HG02759 (cell line): ENCODE measurements around the gene DTNBP1.

Experiments used
- ATAC-seq: cut with Tn5 transposase; IDR thresholded peaks from one replicate; pipeline ENCODE4 v1.9.1; 2021; ENCODE audit warnings: mild to moderate bottlenecking, moderate library complexity; ENCODE audit not compliant: unreplicated experiment

DTNBP1 gene, protein sequence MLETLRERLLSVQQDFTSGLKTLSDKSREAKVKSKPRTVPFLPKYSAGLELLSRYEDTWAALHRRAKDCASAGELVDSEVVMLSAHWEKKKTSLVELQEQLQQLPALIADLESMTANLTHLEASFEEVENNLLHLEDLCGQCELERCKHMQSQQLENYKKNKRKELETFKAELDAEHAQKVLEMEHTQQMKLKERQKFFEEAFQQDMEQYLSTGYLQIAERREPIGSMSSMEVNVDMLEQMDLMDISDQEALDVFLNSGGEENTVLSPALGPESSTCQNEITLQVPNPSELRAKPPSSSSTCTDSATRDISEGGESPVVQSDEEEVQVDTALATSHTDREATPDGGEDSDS

GRCh38 chr6:15662326-15663129 is at the start of gene DTNBP1:
Gene DTNBP1, minus strand, starts transcription at chr6:15663028. Its CDS starts 159 bp downstream, at chr6:15662869.
- ATAC-seq, result peak; percentile 66

GRCh38 chr6:15709651-15710269 is 46.9 kb upstream of the DTNBP1 start:
- no peak for ATAC-seq

DNA sequence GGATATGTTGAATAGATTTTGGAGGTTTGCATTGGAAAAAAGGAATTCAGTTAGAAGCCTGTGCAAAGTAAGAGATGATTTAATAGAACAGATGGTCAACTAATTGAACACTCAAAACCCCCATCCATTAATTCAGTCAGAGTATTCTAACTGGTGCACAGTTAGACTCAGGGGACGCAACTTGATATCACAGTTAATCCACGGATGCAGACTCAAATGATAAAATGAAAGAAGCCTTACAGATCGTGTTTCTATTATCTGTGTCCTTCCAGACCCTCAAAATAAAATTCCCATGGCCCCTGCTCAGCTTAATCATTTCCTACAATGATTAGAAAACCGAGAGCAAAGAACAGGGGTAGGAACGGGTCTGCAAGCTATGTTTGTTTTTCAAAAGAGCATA is 45.4 kb upstream of the DTNBP1 start:
- ATAC-seq, result no peak

GRCh38 chr6:15705981-15706380 is 43.2 kb upstream of the DTNBP1 start:
- ATAC-seq, result no peak

DNA sequence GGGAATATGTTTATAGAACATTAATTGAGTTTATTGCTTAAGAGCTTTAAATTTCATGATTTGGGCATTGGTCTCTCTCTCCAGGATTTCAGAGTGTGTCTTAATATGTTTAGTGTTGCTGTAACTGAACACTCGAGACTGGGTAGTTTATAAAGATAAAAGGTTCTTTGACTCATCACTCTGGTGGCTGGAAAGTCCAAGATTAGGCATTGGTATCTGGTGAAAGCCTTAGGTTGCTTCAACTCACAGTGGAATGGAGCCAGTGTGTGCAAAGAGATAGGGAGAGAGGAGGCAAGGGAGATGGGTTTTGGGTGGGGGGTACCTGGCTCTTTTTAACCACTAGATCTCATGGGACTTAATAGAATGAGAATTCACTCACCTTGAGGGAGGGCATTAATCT is 35.6 kb upstream of the DTNBP1 start:
- ATAC-seq, result no peak

DNA sequence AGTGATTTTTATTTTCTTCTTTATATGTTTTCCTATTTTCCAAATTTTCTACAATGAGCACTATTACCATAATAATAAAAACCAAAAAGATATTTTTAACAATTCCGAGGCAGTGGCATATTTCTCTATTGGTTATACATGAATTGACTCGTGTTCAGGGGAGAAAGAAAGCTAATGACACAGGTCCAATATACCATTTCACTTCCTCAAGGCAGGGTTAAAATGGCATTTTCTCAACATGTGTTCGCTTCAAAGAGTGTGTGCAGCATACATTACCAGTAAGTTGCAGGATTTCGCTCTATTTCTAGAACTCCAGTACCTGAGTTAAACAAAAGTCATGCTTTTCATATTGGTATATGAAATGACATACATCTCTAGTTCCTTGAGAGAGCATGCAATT is 35.1 kb upstream of the DTNBP1 start:
- ATAC-seq, result no peak

DNA sequence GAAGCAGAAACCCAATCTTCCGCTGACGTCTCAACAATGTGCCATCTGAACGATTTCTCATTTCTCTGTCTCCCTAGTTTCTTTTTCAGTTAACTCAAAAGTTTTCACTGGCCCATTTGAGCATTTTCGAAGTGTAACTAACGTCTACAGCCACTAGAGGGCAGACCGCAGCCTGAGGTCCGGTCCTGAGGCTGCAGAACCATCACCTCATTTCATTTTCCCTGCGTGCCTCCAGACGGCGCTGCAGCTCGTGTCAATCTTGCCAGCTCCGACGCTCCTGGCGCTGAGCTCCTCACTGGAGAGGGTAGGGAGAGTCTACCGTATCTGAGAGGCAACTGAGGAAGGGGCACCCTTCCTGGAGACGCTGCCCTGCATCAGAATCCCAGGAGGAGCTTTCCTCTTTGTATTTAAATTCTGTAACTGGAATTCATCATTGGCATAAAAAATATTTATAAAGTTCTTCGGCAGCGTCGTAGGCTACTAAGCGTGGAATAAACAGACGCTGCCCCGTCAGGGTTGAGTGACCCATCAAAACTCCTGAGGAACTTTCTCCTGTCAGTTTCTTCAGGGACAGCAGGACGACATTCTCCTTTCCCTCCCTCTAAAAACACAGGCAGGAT is 28.5 kb upstream of the DTNBP1 start:
- ATAC-seq, result peak; percentile 97

GRCh38 chr6:15690510-15690909 is 27.7 kb upstream of the DTNBP1 start:
- no peak for ATAC-seq

GRCh38 chr6:15689586-15690482 is 27.0 kb upstream of the DTNBP1 start:
- no peak for ATAC-seq

DNA sequence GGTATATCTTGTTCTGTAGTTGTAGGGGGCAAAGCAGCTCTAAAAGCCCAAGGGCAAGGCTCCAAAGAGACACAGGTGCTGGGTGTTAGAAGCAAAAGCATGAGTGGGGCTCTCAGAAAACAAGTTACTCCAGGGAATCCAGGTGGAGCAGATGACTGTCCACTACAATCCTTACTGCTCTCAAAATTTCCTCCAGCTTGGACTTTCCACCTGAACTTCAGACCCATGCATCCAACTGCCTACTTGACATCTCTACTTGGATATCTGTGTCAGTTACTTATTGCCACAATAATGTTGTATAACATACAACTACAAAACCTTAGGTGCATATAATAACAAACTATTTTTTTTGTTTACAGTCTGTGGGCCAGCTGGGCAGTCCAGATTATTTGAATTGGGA is 22.8 kb upstream of the DTNBP1 start:
- ATAC-seq, result no peak

DNA sequence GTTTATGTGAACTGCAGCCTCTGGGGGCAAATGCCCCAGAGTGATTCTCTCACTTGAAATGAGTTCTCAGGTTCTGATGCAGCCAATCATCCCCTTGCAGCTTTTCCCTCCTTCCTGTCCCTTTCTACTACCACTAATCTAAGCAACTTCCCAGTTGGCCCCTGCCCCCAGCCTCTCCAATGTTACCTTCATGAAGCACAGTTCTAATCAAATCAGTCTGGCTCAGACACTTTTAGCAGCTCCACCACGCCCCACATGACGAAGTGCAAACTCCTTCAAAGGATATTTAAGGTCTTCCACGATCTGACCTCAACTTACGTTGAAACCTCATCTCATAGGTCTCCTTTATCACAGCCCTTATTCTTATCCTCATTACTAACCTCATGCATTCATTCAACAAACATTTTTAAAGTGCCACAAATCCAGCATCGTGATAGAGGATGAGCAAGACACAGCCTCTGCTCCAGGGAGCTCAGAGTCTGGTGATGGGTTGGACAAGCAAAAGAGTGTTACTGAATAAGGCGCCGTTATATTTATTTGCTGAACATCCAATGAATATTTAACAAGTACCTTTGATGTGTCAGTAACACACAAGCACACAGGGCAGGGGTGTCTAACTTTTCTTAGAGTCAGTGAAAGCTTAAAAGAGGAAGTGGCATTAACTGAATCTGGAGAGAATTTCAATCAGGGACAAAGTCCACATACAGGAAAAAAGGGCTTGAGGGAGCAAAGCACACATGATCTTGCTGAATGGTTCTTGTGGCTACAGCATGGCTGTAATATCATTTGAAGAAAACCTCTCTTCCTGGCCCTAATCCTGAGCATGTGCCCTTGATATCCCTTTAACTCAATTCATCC is 20.4 kb upstream of the DTNBP1 start:
- peak; percentile 68 for ATAC-seq

- no peak for ATAC-seq
Observed at GRCh38 chr6:15681946-15682345, 19.1 kb upstream of the DTNBP1 start.

- no peak for ATAC-seq
Observed at GRCh38 chr6:15678514-15678913, 15.7 kb upstream of the DTNBP1 start.

GRCh38 chr6:15677822-15678221 is 15.0 kb upstream of the DTNBP1 start:
- no peak for ATAC-seq

GRCh38 chr6:15675536-15676220 is 12.8 kb upstream of the DTNBP1 start:
- ATAC-seq, result no peak

DNA sequence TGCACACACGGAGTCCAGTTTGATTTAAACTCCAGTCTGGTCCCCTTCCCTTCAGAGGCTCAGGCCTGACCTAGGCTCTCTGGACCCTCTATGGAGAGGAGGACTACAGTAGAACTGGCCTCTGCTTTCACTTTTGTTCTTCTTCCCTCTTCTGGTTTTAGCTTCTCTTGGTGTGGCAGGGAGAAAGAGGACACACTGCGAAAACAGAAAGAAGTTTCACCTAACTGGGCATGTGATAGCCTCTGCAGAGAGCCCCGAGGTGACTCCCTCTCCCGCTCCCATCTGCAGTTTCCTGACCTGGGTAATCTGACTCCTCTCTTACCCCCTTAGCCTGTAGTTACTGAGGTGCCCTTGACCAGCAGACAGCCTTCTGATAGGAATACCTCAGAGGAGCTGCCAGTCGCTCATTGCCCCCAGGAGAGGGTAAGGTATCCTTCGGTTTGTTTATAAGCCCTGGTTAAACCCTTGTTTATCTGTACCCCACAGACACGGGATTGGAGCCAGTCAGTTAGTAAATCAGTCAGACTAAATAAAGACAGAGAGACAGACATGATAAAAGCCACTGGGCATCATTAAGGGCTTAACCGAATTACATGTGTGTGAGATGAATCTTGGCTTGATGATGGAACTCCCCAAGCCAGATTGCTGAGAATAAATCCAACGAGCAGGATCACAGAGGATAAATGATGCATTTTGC is 12.0 kb upstream of the DTNBP1 start:
- ATAC-seq, result no peak

DNA sequence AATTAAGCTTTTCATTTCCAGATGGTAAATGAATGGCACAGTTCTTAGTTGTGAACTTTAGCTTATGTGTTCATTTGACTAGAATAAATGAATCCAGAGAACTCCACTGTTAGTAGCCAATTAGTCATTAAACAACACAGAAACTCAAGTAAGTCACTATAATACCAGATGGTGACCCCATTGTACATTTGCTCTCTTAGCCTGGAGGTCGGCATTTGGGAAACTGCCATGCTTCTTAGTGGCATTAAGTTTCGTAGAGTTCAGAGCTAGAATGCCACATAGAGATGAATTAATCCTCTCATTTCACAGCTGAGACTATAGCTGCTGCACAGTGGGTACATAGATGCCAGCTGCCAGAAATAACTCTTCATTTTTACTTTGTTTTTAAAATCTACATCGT is 10.8 kb upstream of the DTNBP1 start:
- ATAC-seq, result no peak

GRCh38 chr6:15672818-15673217 is 10.0 kb upstream of the DTNBP1 start:
- ATAC-seq, result no peak
